ENCODE measurements around the gene ACP5.

Gene ACP5

DNA sequence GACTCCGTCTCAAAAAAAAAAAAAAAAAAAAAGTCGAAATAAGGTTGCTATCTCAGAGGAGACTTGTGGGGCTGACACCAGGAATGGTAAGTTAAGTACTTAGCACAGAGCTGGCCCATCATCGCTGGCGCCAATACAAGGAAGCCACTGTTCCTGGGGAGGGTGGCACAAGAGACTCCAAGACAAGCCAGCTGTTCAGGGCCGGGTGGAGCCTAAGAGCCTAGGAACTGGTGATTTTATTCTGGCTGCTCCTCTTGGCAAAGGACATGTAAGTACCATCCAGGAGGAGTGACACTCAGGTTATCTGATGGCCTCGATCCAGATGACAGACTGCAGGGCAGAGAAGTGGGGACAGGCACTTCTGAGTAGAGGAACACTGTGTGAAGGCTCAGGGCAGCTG is 22.2 kb downstream of the ACP5 start:
- no peaks in the 10 kb centered on the region for H3K4me1 ChIP-seq (ENCODE audit: control insufficient read depth, insufficient read depth, low read length)
- CTCF ChIA-PET = interaction anchor here (0.5 to 1.0 kb wide), 3 partner anchors 9 to 439 kb away, joined by 3 read pairs; no protein-coding TSS in a partner anchor
- POLR2A ChIA-PET = interaction anchor here (0.5 kb wide), 1 partner anchor 9 kb away, joined by 5 read pairs; no protein-coding TSS in a partner anchor

DNA sequence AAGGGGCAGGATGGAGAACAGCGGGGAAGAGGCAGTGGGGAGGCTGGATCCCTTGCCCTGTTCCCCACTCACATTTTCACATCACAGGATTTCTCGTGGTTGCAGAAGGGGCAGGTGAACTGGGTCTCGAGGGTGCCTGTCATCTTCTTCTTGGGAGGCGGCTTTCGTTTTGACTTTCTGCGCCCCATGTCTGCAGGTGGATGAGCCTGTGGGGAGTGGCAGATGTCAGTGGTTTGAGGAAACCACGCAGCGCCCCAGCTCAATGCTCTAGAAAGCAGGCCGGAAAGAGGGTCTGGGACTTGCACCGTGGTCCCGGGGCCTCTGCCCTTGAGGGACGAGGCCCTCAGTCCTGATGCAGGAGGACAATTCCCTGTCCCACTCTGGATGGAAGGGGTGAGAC is 23.3 kb downstream of the ACP5 start:
- ChIA-PET CTCF (interaction anchor here (0.6 kb wide), 1 partner anchor 43 kb away, joined by 3 read pairs; no protein-coding TSS in a partner anchor), POLR2A (no interaction called here)
- peaks cover 0 to 46% of the 10 kb centered on the region in 2 experiments; a peak in 2 of 3 replicates for H3K36me3 ChIP-seq (ENCODE audit: control insufficient read depth in 2 of 2, insufficient read depth in 1 of 2, low read length in 2 of 2)
- H3K4me3 ChIP-seq (ENCODE audit: low read depth, low read length) = no peak overlapping the region
- no peaks in the 10 kb centered on the region for H3K9me3 ChIP-seq (ENCODE audit: control insufficient read depth, insufficient read depth, low read depth, low read length)
- no peak overlapping the region for H3K27ac ChIP-seq (ENCODE audit: extremely low read depth, low read depth, low read length)
- no peaks in the 10 kb centered on the region for H3K4me1 ChIP-seq (ENCODE audit: control insufficient read depth, insufficient read depth, low read length)
- TF ChIP-seq ZNF521 (tag by site-specific recombination; IDR thresholded peaks at IDR 0.05) (no peak), ZNF248 (tag by site-specific recombination; IDR thresholded peaks at IDR 0.05) (no peak), ZNF660 (tag by site-specific recombination; IDR thresholded peaks at IDR 0.05) (no peak), ZNF350 (tag by site-specific recombination; IDR thresholded peaks at IDR 0.05) (no peak), ZFHX2 (tag by site-specific recombination; conservative IDR thresholded peaks at IDR 0.05) (no peak), ZNF514 (tag by site-specific recombination; IDR thresholded peaks at IDR 0.05) (no peak)
- TF ChIP-seq, protein P1, sequence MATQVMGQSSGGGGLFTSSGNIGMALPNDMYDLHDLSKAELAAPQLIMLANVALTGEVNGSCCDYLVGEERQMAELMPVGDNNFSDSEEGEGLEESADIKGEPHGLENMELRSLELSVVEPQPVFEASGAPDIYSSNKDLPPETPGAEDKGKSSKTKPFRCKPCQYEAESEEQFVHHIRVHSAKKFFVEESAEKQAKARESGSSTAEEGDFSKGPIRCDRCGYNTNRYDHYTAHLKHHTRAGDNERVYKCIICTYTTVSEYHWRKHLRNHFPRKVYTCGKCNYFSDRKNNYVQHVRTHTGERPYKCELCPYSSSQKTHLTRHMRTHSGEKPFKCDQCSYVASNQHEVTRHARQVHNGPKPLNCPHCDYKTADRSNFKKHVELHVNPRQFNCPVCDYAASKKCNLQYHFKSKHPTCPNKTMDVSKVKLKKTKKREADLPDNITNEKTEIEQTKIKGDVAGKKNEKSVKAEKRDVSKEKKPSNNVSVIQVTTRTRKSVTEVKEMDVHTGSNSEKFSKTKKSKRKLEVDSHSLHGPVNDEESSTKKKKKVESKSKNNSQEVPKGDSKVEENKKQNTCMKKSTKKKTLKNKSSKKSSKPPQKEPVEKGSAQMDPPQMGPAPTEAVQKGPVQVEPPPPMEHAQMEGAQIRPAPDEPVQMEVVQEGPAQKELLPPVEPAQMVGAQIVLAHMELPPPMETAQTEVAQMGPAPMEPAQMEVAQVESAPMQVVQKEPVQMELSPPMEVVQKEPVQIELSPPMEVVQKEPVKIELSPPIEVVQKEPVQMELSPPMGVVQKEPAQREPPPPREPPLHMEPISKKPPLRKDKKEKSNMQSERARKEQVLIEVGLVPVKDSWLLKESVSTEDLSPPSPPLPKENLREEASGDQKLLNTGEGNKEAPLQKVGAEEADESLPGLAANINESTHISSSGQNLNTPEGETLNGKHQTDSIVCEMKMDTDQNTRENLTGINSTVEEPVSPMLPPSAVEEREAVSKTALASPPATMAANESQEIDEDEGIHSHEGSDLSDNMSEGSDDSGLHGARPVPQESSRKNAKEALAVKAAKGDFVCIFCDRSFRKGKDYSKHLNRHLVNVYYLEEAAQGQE (tag by site-specific recombination; IDR thresholded peaks at IDR 0.05) = no peak
- TF ChIP-seq, protein P2, sequence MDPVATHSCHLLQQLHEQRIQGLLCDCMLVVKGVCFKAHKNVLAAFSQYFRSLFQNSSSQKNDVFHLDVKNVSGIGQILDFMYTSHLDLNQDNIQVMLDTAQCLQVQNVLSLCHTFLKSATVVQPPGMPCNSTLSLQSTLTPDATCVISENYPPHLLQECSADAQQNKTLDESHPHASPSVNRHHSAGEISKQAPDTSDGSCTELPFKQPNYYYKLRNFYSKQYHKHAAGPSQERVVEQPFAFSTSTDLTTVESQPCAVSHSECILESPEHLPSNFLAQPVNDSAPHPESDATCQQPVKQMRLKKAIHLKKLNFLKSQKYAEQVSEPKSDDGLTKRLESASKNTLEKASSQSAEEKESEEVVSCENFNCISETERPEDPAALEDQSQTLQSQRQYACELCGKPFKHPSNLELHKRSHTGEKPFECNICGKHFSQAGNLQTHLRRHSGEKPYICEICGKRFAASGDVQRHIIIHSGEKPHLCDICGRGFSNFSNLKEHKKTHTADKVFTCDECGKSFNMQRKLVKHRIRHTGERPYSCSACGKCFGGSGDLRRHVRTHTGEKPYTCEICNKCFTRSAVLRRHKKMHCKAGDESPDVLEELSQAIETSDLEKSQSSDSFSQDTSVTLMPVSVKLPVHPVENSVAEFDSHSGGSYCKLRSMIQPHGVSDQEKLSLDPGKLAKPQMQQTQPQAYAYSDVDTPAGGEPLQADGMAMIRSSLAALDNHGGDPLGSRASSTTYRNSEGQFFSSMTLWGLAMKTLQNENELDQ (tag by site-specific recombination; IDR thresholded peaks at IDR 0.05; ENCODE audit: low read depth) = no peak
- TF ChIP-seq, protein P3, sequence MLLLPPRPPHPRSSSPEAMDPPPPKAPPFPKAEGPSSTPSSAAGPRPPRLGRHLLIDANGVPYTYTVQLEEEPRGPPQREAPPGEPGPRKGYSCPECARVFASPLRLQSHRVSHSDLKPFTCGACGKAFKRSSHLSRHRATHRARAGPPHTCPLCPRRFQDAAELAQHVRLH (tag by site-specific recombination; IDR thresholded peaks at IDR 0.05) = no peak

More for the DNA sequence above, 22.2 kb downstream of the ACP5 start:
- H3K27ac ChIP-seq (ENCODE audit: extremely low read depth, low read depth, low read length) = no peak overlapping the region
- TF ChIP-seq SP2 (tag by site-specific recombination; IDR thresholded peaks at IDR 0.05) = no peak
- TF ChIP-seq, protein P4, sequence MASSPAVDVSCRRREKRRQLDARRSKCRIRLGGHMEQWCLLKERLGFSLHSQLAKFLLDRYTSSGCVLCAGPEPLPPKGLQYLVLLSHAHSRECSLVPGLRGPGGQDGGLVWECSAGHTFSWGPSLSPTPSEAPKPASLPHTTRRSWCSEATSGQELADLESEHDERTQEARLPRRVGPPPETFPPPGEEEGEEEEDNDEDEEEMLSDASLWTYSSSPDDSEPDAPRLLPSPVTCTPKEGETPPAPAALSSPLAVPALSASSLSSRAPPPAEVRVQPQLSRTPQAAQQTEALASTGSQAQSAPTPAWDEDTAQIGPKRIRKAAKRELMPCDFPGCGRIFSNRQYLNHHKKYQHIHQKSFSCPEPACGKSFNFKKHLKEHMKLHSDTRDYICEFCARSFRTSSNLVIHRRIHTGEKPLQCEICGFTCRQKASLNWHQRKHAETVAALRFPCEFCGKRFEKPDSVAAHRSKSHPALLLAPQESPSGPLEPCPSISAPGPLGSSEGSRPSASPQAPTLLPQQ (tag by site-specific recombination; IDR thresholded peaks at IDR 0.05) = no peak
- H3K9me3 ChIP-seq (ENCODE audit: control insufficient read depth, insufficient read depth, low read depth, low read length) = no peaks in the 10 kb centered on the region
- H3K36me3 ChIP-seq (ENCODE audit: control insufficient read depth in 2 of 2, insufficient read depth in 1 of 2, low read length in 2 of 2) = peaks cover 0 to 46% of the 10 kb centered on the region in 2 experiments; a peak in 2 of 3 replicates
- no peak overlapping the region for H3K4me3 ChIP-seq (ENCODE audit: low read depth, low read length)

DNA sequence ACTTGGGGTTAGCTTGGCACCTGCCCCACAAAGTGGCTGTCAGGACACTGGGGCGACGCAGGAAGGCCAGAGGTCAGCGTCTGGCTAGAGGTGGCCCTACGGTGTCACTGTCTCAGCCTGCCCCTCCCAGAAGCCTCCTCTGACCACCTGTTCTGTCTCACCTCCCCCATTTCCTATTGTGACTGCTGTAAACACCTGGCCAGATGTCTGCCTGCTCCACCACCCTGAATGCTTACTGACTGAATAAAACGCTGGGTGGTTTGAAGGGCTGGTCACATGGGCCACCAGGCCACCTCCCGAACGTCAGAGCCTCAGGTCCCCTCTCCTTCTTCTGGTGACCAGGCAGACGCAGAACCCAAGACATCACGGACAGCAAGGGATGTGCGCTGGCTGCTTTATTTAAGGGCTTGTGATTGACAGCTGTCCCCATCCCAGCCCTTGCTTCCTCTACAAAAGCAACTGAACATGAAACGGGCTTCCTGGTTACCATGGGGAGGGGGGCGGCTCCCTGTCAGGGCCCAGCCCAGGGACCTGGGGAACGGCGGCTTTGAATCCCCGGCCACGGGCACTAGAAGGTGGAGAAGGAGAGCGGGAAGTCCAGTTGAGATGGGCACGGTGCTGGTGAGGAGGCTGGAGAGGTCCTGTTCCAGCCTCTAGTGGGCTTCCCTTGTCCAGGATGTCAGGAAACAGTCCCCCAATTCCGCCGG is 24.6 kb downstream of the ACP5 start:
- TF ChIP-seq, protein P5, sequence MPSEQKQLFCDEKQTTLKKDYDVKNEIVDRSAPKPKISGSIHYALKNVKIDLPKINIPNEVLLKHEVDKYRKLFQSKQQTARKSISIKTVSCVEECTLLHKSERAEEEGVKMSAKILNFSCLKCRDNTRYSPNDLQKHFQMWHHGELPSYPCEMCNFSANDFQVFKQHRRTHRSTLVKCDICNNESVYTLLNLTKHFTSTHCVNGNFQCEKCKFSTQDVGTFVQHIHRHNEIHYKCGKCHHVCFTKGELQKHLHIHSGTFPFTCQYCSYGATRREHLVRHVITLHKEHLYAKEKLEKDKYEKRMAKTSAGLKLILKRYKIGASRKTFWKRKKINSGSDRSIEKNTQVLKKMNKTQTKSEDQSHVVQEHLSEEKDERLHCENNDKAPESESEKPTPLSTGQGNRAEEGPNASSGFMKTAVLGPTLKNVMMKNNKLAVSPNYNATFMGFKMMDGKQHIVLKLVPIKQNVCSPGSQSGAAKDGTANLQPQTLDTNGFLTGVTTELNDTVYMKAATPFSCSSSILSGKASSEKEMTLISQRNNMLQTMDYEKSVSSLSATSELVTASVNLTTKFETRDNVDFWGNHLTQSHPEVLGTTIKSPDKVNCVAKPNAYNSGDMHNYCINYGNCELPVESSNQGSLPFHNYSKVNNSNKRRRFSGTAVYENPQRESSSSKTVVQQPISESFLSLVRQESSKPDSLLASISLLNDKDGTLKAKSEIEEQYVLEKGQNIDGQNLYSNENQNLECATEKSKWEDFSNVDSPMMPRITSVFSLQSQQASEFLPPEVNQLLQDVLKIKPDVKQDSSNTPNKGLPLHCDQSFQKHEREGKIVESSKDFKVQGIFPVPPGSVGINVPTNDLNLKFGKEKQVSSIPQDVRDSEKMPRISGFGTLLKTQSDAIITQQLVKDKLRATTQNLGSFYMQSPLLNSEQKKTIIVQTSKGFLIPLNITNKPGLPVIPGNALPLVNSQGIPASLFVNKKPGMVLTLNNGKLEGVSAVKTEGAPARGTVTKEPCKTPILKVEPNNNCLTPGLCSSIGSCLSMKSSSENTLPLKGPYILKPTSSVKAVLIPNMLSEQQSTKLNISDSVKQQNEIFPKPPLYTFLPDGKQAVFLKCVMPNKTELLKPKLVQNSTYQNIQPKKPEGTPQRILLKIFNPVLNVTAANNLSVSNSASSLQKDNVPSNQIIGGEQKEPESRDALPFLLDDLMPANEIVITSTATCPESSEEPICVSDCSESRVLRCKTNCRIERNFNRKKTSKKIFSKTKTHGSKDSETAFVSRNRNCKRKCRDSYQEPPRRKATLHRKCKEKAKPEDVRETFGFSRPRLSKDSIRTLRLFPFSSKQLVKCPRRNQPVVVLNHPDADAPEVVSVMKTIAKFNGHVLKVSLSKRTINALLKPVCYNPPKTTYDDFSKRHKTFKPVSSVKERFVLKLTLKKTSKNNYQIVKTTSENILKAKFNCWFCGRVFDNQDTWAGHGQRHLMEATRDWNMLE (tag by site-specific recombination; conservative IDR thresholded peaks at IDR 0.05; ENCODE audit: low read depth) = no peak
- TF ChIP-seq, protein P6, sequence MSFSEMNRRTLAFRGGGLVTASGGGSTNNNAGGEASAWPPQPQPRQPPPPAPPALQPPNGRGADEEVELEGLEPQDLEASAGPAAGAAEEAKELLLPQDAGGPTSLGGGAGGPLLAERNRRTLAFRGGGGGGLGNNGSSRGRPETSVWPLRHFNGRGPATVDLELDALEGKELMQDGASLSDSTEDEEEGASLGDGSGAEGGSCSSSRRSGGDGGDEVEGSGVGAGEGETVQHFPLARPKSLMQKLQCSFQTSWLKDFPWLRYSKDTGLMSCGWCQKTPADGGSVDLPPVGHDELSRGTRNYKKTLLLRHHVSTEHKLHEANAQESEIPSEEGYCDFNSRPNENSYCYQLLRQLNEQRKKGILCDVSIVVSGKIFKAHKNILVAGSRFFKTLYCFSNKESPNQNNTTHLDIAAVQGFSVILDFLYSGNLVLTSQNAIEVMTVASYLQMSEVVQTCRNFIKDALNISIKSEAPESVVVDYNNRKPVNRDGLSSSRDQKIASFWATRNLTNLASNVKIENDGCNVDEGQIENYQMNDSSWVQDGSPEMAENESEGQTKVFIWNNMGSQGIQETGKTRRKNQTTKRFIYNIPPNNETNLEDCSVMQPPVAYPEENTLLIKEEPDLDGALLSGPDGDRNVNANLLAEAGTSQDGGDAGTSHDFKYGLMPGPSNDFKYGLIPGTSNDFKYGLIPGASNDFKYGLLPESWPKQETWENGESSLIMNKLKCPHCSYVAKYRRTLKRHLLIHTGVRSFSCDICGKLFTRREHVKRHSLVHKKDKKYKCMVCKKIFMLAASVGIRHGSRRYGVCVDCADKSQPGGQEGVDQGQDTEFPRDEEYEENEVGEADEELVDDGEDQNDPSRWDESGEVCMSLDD (tag by site-specific recombination; IDR thresholded peaks at IDR 0.05) = no peak
- TF ChIP-seq SP2 (tag by site-specific recombination; IDR thresholded peaks at IDR 0.05) = peak; percentile 36
- no peaks in the 10 kb centered on the region for H3K9me3 ChIP-seq (ENCODE audit: control insufficient read depth, insufficient read depth, low read depth, low read length)
- H3K36me3 ChIP-seq (ENCODE audit: control insufficient read depth in 2 of 2, insufficient read depth in 1 of 2, low read length in 2 of 2) = peaks cover 0 to 46% of the 10 kb centered on the region in 2 experiments; a peak in 2 of 3 replicates
- POLR2A ChIA-PET = interaction anchor here (1.3 kb wide), 1 partner anchor 17 kb away, joined by 5 read pairs; no protein-coding TSS in a partner anchor
- H3K4me3 ChIP-seq (ENCODE audit: low read depth, low read length) = no peak overlapping the region
- no peaks in the 10 kb centered on the region for H3K4me1 ChIP-seq (ENCODE audit: control insufficient read depth, insufficient read depth, low read length)
- no peak overlapping the region for H3K27ac ChIP-seq (ENCODE audit: extremely low read depth, low read depth, low read length)
- CTCF ChIA-PET = interaction anchor here (0.6 kb wide), 1 partner anchor 470 kb away, joined by 3 read pairs; no protein-coding TSS in a partner anchor
